Fibroblast of lung (primary cell): ENCODE measurements around the gene PCBP3. TPM values are rescaled to one million over a fixed set of nuclear protein-coding genes. Genes with fewer than 3 reads are reported as not detected.
A peak's percentile ranks its signal among the peaks of the same experiment; 100 is the strongest.

Experiments
- DNase-seq, 2 donors: peaks; one replicate each; pipeline versions ENCODE4 v3.0.0 to v3.0.0-alpha.2; 2010; ENCODE audit warnings: low read depth in 2 of 2
- H2AFZ ChIP-seq: 2 replicates; pipeline ENCODE4 v1.5.1; 2012; ENCODE audit warnings: low read length, control low read depth, inconsistent platforms
- H3K27ac ChIP-seq: 2 replicates; pipeline ENCODE4 v1.5.1; 2011; ENCODE audit warnings: low read length, control low read depth; ENCODE audit not compliant: insufficient read depth
- H3K27me3 ChIP-seq: 2 replicates; pipeline ENCODE4 v1.5.1; 2011; ENCODE audit warnings: mild to moderate bottlenecking, low read length; ENCODE audit not compliant: control insufficient read depth, insufficient read depth
- H3K36me3 ChIP-seq: 2 replicates; pipeline ENCODE4 v1.5.1; 2011; ENCODE audit warnings: low read length; ENCODE audit not compliant: control insufficient read depth, insufficient read depth
- H3K4me1 ChIP-seq: 2 replicates; pipeline ENCODE4 v1.5.1; 2011; ENCODE audit warnings: low read length; ENCODE audit not compliant: control insufficient read depth, insufficient read depth; ENCODE audit errors: extremely low read depth
- H3K4me2 ChIP-seq: 2 replicates; pipeline ENCODE4 v1.5.1; 2011; ENCODE audit warnings: low read length, control low read depth; ENCODE audit not compliant: insufficient read depth; ENCODE audit errors: extremely low read depth
- H3K4me3 ChIP-seq, 4 experiments: fragments of 200-600 bp in 1 of 4; sonication (generic) in 1 of 4; replicated peaks in 1 of 4; 2 replicates each; pipeline ENCODE4 v1.5.1; 2011 to 2016; ENCODE audit warnings: low read length in 4 of 4, low read depth in 3 of 4, mild to moderate bottlenecking in 3 of 4, control low read depth in 2 of 4, inconsistent platforms in 1 of 4, mixed read lengths in 1 of 4; ENCODE audit not compliant: insufficient read depth in 1 of 4; ENCODE audit errors: control extremely low read depth in 1 of 4
- H3K79me2 ChIP-seq: 2 replicates; pipeline ENCODE4 v1.5.1; 2012; ENCODE audit warnings: mild to moderate bottlenecking, low read length, inconsistent platforms; ENCODE audit not compliant: control insufficient read depth, insufficient read depth
- H3K9ac ChIP-seq: 2 replicates; pipeline ENCODE4 v1.5.1; 2011; ENCODE audit warnings: mild to moderate bottlenecking, low read length, control low read depth; ENCODE audit not compliant: insufficient read depth
- H3K9me3 ChIP-seq: 2 replicates; pipeline ENCODE4 v1.5.1; 2012; ENCODE audit warnings: low read depth, low read length; ENCODE audit not compliant: control insufficient read depth, insufficient read depth
- H4K20me1 ChIP-seq: 2 replicates; pipeline ENCODE4 v1.5.1; 2011; ENCODE audit warnings: low read length; ENCODE audit not compliant: control insufficient read depth, insufficient read depth; ENCODE audit errors: extremely low read depth
- CTCF ChIP-seq, 2 donors: IDR thresholded peaks in 1 of 2; conservative IDR thresholded peaks in 1 of 2; 1 replicate in 1 of 2; 2 replicates in 1 of 2; pipeline ENCODE4 v1.5.1; 2011 to 2012; ENCODE audit warnings: low read length in 2 of 2, control low read depth in 1 of 2, inconsistent platforms in 1 of 2, low read depth in 1 of 2, mild to moderate bottlenecking in 1 of 2
- EZH2 ChIP-seq: IDR thresholded peaks from 2 replicates; pipeline ENCODE4 v1.5.1; 2012; ENCODE audit warnings: low read length, control low read depth, mild to moderate bottlenecking; ENCODE audit errors: missing control alignments
- polyA plus RNA-seq, 2 donors: library from polyadenylated mRNA; depleted of rRNA in 1 of 2; stranded (reverse) in 1 of 2; unstranded in 1 of 2; fragments of >200 nt; gene quantifications; 2 replicates each; pipeline ENCODE4 v1.2.1, GENCODE V29; 2011 to 2012; ENCODE audit warnings: missing spikeins in 1 of 2
- total RNA-seq: library from RNA; depleted of rRNA; stranded (reverse); fragments of >200 nt; gene quantifications from 2 replicates; pipeline ENCODE4 v1.2.1, GENCODE V29; 2014

Gene PCBP3
- total and polyA plus RNA-seq, 2 donors (not counting 1 experiment from before 2014, with no cell fraction given): 0.51 to 1.7 TPM

DNA sequence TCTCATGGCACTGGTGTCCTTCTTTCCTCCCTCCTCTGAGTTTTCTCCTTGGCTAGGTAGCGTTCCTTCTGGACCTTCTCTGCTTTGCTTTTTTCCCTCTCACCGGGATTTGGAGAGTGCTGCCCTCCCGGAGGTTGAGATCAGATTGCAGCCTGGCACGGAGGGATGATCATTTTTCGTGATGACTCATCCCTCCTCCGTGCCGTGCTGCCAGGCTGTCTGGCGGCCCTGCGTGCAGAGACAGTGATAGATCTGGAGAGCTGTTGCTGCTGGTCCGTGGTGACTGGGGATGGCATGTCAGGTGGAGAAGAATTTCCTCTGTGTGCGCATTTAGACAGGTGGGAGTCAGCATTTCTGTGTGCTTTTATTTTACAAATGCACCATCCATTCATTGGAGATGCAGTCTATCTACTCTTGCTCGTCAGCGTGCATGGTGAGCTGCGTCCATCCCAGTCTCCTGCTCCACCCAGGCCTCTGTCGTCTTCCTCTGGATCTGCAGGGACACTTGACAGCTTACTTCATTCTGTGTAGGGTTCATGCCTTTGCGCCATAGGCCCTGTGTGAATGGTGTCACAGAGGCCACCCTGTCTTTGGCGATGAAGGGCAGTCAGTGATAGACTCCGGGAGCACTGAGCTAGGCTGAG is 104.4 kb downstream of the PCBP3 start:
- H3K79me2 ChIP-seq: no peaks in the 10 kb centered on the region
- H3K9me3 ChIP-seq: no peaks in the 10 kb centered on the region
- TF ChIP-seq EZH2: no peak
- peak in 1 of 2 donors; percentile 20 for TF ChIP-seq CTCF (conservative IDR thresholded peaks at IDR 0.05 in 1 of 2, IDR thresholded peaks at IDR 0.05 in 1 of 2; ENCODE audit: low read depth in 1 of 2, low read length in 2 of 2)
- H3K9ac ChIP-seq: no peak overlapping the region
- H3K4me2 ChIP-seq: no peak overlapping the region
- H3K4me3 ChIP-seq: no peak overlapping the region
- no peaks in the 10 kb centered on the region for H3K4me1 ChIP-seq
- H2AFZ ChIP-seq: no peak overlapping the region
- H3K27ac ChIP-seq: no peak overlapping the region
- H4K20me1 ChIP-seq: no peaks in the 10 kb centered on the region
- H3K36me3 ChIP-seq: no peaks in the 10 kb centered on the region
- no peaks in the 10 kb centered on the region for H3K27me3 ChIP-seq
- peak; percentile 50 to 51 for DNase-seq

- Histone ChIP-seq H2AFZ (no peak overlapping the region), H3K4me2 (no peak overlapping the region), H3K4me3 (no peak overlapping the region), H3K27me3 (no peaks in the 10 kb centered on the region), H3K9me3 (no peaks in the 10 kb centered on the region), H3K79me2 (no peaks in the 10 kb centered on the region), H3K9ac (no peak overlapping the region), H4K20me1 (no peaks in the 10 kb centered on the region), H3K36me3 (no peaks in the 10 kb centered on the region), H3K4me1 (no peaks in the 10 kb centered on the region), H3K27ac (no peak overlapping the region)
- DNase-seq: no peak
- no peak for TF ChIP-seq EZH2
- no peak for TF ChIP-seq CTCF (conservative IDR thresholded peaks at IDR 0.05 in 1 of 2, IDR thresholded peaks at IDR 0.05 in 1 of 2; ENCODE audit: low read depth in 1 of 2, low read length in 2 of 2)
These were observed 105.1 kb downstream of the PCBP3 start for GRCh38 chr21:45748593-45748992.

- H3K79me2 ChIP-seq: no peaks in the 10 kb centered on the region
- TF ChIP-seq EZH2 (no peak), CTCF (conservative IDR thresholded peaks at IDR 0.05 in 1 of 2, IDR thresholded peaks at IDR 0.05 in 1 of 2; ENCODE audit: low read depth in 1 of 2, low read length in 2 of 2) (no peak)
- H2AFZ ChIP-seq: no peak overlapping the region
- H3K4me3 ChIP-seq: no peak overlapping the region
- no peaks in the 10 kb centered on the region for H3K36me3 ChIP-seq
- H3K9ac ChIP-seq: no peak overlapping the region
- H3K9me3 ChIP-seq: no peaks in the 10 kb centered on the region
- no peak for DNase-seq
- no peak overlapping the region for H3K4me2 ChIP-seq
- H3K27ac ChIP-seq: no peak overlapping the region
- H3K27me3 ChIP-seq: no peaks in the 10 kb centered on the region
- no peaks in the 10 kb centered on the region for H4K20me1 ChIP-seq
- no peaks in the 10 kb centered on the region for H3K4me1 ChIP-seq
These were observed 106.4 kb downstream of the PCBP3 start for GRCh38 chr21:45749974-45750373.
